ENCODE results near the gene TARS3.

The TARS3 gene

GRCh38 chr15:101623367-101624304, 100.6 kb downstream of the TARS3 start:
- TF ChIP-seq SPI1 (IDR thresholded peaks at IDR 0.05; ENCODE audit: borderline replicate concordance, low read depth) = no peak
- TF ChIP-seq, protein P1, sequence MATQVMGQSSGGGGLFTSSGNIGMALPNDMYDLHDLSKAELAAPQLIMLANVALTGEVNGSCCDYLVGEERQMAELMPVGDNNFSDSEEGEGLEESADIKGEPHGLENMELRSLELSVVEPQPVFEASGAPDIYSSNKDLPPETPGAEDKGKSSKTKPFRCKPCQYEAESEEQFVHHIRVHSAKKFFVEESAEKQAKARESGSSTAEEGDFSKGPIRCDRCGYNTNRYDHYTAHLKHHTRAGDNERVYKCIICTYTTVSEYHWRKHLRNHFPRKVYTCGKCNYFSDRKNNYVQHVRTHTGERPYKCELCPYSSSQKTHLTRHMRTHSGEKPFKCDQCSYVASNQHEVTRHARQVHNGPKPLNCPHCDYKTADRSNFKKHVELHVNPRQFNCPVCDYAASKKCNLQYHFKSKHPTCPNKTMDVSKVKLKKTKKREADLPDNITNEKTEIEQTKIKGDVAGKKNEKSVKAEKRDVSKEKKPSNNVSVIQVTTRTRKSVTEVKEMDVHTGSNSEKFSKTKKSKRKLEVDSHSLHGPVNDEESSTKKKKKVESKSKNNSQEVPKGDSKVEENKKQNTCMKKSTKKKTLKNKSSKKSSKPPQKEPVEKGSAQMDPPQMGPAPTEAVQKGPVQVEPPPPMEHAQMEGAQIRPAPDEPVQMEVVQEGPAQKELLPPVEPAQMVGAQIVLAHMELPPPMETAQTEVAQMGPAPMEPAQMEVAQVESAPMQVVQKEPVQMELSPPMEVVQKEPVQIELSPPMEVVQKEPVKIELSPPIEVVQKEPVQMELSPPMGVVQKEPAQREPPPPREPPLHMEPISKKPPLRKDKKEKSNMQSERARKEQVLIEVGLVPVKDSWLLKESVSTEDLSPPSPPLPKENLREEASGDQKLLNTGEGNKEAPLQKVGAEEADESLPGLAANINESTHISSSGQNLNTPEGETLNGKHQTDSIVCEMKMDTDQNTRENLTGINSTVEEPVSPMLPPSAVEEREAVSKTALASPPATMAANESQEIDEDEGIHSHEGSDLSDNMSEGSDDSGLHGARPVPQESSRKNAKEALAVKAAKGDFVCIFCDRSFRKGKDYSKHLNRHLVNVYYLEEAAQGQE (IDR thresholded peaks at IDR 0.05; ENCODE audit: insufficient replicate concordance, low read depth) = no peak
- no peak for TF ChIP-seq GABPA (IDR thresholded peaks at IDR 0.05; ENCODE audit: low read depth)
- TF ChIP-seq POLR2AphosphoS5 (IDR thresholded peaks at IDR 0.05; ENCODE audit: low read depth) = no peak
- TF ChIP-seq, protein P2, sequence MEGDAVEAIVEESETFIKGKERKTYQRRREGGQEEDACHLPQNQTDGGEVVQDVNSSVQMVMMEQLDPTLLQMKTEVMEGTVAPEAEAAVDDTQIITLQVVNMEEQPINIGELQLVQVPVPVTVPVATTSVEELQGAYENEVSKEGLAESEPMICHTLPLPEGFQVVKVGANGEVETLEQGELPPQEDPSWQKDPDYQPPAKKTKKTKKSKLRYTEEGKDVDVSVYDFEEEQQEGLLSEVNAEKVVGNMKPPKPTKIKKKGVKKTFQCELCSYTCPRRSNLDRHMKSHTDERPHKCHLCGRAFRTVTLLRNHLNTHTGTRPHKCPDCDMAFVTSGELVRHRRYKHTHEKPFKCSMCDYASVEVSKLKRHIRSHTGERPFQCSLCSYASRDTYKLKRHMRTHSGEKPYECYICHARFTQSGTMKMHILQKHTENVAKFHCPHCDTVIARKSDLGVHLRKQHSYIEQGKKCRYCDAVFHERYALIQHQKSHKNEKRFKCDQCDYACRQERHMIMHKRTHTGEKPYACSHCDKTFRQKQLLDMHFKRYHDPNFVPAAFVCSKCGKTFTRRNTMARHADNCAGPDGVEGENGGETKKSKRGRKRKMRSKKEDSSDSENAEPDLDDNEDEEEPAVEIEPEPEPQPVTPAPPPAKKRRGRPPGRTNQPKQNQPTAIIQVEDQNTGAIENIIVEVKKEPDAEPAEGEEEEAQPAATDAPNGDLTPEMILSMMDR (IDR thresholded peaks at IDR 0.05; ENCODE audit: insufficient read depth, low read length) = no peak
- Histone ChIP-seq H3K27me3 (ENCODE audit: insufficient read depth, poor library complexity, severe bottlenecking) (no peaks in the 10 kb centered on the region), H3K27ac (replicated peaks) (peak overlapping the region; percentile 76), H3K4me3 (replicated peaks; ENCODE audit: insufficient read depth, low read length) (no peak overlapping the region)
- DNase-seq (ENCODE audit: low read depth in 1 of 2, low spot score in 1 of 2) = no peak

DNA sequence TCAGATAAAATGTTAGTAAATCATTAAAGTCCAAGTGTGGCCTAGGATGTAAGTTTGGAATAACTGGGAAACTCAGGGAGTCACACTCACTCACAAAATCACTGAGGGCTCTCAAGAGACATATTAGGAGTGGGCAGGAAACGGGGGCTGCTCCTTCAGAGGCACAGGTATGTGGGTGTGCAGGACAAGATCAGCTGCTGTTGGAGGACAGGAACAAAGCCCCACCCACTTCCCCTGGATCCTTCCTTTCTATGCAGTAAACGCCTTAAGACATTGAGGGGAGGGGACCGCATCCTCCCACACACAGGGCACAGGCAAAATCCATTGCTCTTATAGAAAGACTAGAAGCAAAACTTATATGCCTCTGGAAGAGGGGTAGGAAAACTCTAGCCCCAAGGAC, 102.3 kb downstream of the TARS3 start:
- no peak overlapping the region for H3K27ac ChIP-seq (replicated peaks)
- DNase-seq (ENCODE audit: low read depth in 1 of 2, low spot score in 1 of 2) = no peak
- no peak for TF ChIP-seq SPI1 (IDR thresholded peaks at IDR 0.05; ENCODE audit: borderline replicate concordance, low read depth)
- no peak for TF ChIP-seq GABPA (IDR thresholded peaks at IDR 0.05; ENCODE audit: low read depth)
- TF ChIP-seq, protein P2 (IDR thresholded peaks at IDR 0.05; ENCODE audit: insufficient read depth, low read length) = no peak
- TF ChIP-seq, protein P1 (IDR thresholded peaks at IDR 0.05; ENCODE audit: insufficient replicate concordance, low read depth) = no peak
- TF ChIP-seq POLR2AphosphoS5 (IDR thresholded peaks at IDR 0.05; ENCODE audit: low read depth) = no peak
- H3K4me3 ChIP-seq (replicated peaks; ENCODE audit: insufficient read depth, low read length) = no peak overlapping the region
- H3K27me3 ChIP-seq (ENCODE audit: insufficient read depth, poor library complexity, severe bottlenecking) = no peaks in the 10 kb centered on the region

DNA sequence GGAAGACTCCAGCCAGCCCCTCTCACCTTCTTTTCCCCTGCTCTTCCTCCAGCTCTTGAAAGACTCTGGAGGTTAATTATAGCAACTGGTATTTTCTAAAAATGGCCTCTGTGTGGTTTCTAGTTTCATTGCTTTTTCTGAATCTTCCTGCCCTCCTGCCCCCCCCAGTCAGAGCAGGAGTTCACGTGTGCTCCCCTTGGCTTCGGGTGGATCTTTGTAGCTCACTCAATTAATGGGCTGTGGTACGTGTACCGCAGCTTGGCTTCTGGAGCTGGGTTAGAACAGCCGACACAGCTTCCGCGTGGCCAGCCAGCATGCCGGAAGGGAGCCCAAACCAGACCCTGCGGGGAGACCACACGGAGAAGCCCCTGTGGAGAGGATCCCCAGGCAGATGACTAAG, 103.6 kb downstream of the TARS3 start:
- Histone ChIP-seq H3K27ac (replicated peaks) (no peak overlapping the region), H3K27me3 (ENCODE audit: insufficient read depth, poor library complexity, severe bottlenecking) (no peaks in the 10 kb centered on the region), H3K4me3 (replicated peaks; ENCODE audit: insufficient read depth, low read length) (no peak overlapping the region)
- TF ChIP-seq, protein P2 (IDR thresholded peaks at IDR 0.05; ENCODE audit: insufficient read depth, low read length) = no peak
- no peak for TF ChIP-seq SPI1 (IDR thresholded peaks at IDR 0.05; ENCODE audit: borderline replicate concordance, low read depth)
- TF ChIP-seq GABPA (IDR thresholded peaks at IDR 0.05; ENCODE audit: low read depth) = no peak
- TF ChIP-seq, protein P1 (IDR thresholded peaks at IDR 0.05; ENCODE audit: insufficient replicate concordance, low read depth) = no peak
- no peak for TF ChIP-seq POLR2AphosphoS5 (IDR thresholded peaks at IDR 0.05; ENCODE audit: low read depth)
- no peak for DNase-seq (ENCODE audit: low read depth in 1 of 2, low spot score in 1 of 2)

Measured in HL-60 (cell line).